CD4-positive, alpha-beta memory T cell (primary cell): ENCODE data around the gene TXLNG. TPM values are rescaled to one million over a fixed set of nuclear protein-coding genes. Genes with fewer than 3 reads are reported as not detected.
A peak's percentile ranks its signal among the peaks of the same experiment; 100 is the strongest.

Experiments
- CTCF ChIA-PET: fragments of 350-600 bp; sonication (Branson Sonifier 250); formaldehyde crosslinking; loops from one replicate; lab custom pipeline; 2021; ENCODE audit warnings: inconsistent platforms; ENCODE audit not compliant: partially characterized antibody; lab: Charles Lee
- POLR2A ChIA-PET: fragments of 350-600 bp; sonication (Branson Sonifier 250); formaldehyde crosslinking; loops from one replicate; lab custom pipeline; 2021; ENCODE audit not compliant: partially characterized antibody; lab: Charles Lee
- DNase-seq, 5 donors: peaks; one replicate each; pipeline versions ENCODE4 v3.0.0 to v3.0.0-alpha.2; 2020 to 2022; ENCODE audit warnings: mixed read lengths in 1 of 5
- H3K27ac ChIP-seq: one replicate; pipeline ENCODE4 v1.7.0; 2013; ENCODE audit warnings: low read depth, low read length
- H3K27me3 ChIP-seq: 2 replicates; pipeline ENCODE4 v1.7.0; 2013; ENCODE audit warnings: mild to moderate bottlenecking, low read length, moderate library complexity; ENCODE audit not compliant: insufficient read depth
- H3K36me3 ChIP-seq: 2 replicates; pipeline ENCODE4 v1.7.0; 2013; ENCODE audit warnings: mild to moderate bottlenecking, low read length, moderate library complexity; ENCODE audit not compliant: insufficient read depth
- H3K4me1 ChIP-seq: 2 replicates; pipeline ENCODE4 v1.7.0; 2013; ENCODE audit warnings: mild to moderate bottlenecking, low read length, moderate library complexity; ENCODE audit not compliant: insufficient read depth
- H3K4me3 ChIP-seq, 2 donors: one replicate each; pipeline ENCODE4 v1.7.0; 2013; ENCODE audit warnings: low read length in 2 of 2, mild to moderate bottlenecking in 1 of 2
- H3K9me3 ChIP-seq, 2 donors: one replicate each; pipeline ENCODE4 v1.7.0; 2013; ENCODE audit warnings: low read length in 2 of 2, control low read depth in 1 of 2; ENCODE audit not compliant: control insufficient read depth in 1 of 2
- H3K27ac Mint-ChIP-seq, 7 donors: one replicate each; pipeline ENCODE4 v1.8.0; 2020 to 2021; ENCODE audit warnings: mixed read lengths in 7 of 7, mild to moderate bottlenecking in 6 of 7, inconsistent platforms in 3 of 7, moderate library complexity in 3 of 7
- H3K27me3 Mint-ChIP-seq, 2 donors: one replicate each; pipeline ENCODE4 v1.8.0; 2020 to 2021; ENCODE audit warnings: mixed read lengths in 2 of 2
- H3K36me3 Mint-ChIP-seq, 2 donors: one replicate each; pipeline ENCODE4 v1.8.0; 2020 to 2021; ENCODE audit warnings: mixed read lengths in 2 of 2, inconsistent platforms in 1 of 2, mild to moderate bottlenecking in 1 of 2
- H3K4me1 Mint-ChIP-seq, 4 donors: one replicate each; pipeline ENCODE4 v1.8.0; 2020 to 2021; ENCODE audit warnings: mixed read lengths in 4 of 4, mild to moderate bottlenecking in 1 of 4
- H3K4me3 Mint-ChIP-seq, 8 donors: one replicate each; pipeline ENCODE4 v1.8.0; 2020 to 2021; ENCODE audit warnings: mixed read lengths in 8 of 8, mild to moderate bottlenecking in 7 of 8, moderate library complexity in 6 of 8, inconsistent platforms in 3 of 8
- H3K9me3 Mint-ChIP-seq, 8 donors: one replicate each; pipeline ENCODE4 v1.8.0; 2020 to 2021; ENCODE audit warnings: mixed read lengths in 8 of 8, mild to moderate bottlenecking in 5 of 8, inconsistent platforms in 3 of 8, moderate library complexity in 1 of 8
- intact Hi-C: fragments of 100-400 bp; cut with micrococcal nuclease; formaldehyde crosslinking; loops from one replicate; pipeline ENCODE4 v1.15.1; 2023
- polyA plus RNA-seq, 2 donors: library from polyadenylated mRNA; unstranded; fragments of 300-500 nt; fragmentation: Illumina TruSeq; gene quantifications; one replicate each; pipeline ENCODE4 v1.2.3, GENCODE V29; 2021
- total RNA-seq, 2 experiments: library from RNA; stranded (reverse); gene quantifications; one replicate each; pipeline ENCODE4 v1.2.3, GENCODE V29; 2021

Gene TXLNG
- total and polyA plus RNA-seq, 4 experiments from 2014 or later: 9.4 to 20.2 (median 18.8) TPM

GRCh38 chrX:16825264-16826035, 39.2 kb downstream of the TXLNG start:
- Mint-ChIP-seq H3K9me3 (no peaks in the 10 kb centered on the region), H3K36me3 (peaks cover 39 to 41% of the 10 kb centered on the region in 2 donors), H3K27ac (peak overlapping the region in 1 of 7 donors; percentile 21), H3K27me3 (no peaks in the 10 kb centered on the region), H3K4me3 (no peak overlapping the region), H3K4me1 (peaks cover 0 to 3% (median 0%) of the 10 kb centered on the region in 4 donors)
- intact Hi-C loops: loop anchor here (1.0 kb wide), 2 partner anchors 58 to 68 kb away; no protein-coding TSS in a partner anchor
- Histone ChIP-seq H3K36me3 (no peaks in the 10 kb centered on the region), H3K4me3 (no peak overlapping the region), H3K9me3 (no peaks in the 10 kb centered on the region), H3K4me1 (no peaks in the 10 kb centered on the region), H3K27ac (no peak overlapping the region), H3K27me3 (no peaks in the 10 kb centered on the region)
- DNase-seq: no peak
- ChIA-PET CTCF (interaction anchor here (0.6 to 2.0 kb wide), 10 partner anchors 8 to 220 kb away, joined by 3 to 22 read pairs (median 4); no protein-coding TSS in a partner anchor), POLR2A (no interaction called here)

- Mint-ChIP-seq H3K4me1 (peaks cover 0 to 3% (median 0%) of the 10 kb centered on the region in 4 donors), H3K27me3 (no peaks in the 10 kb centered on the region), H3K9me3 (no peaks in the 10 kb centered on the region), H3K36me3 (peaks cover 40 to 43% of the 10 kb centered on the region in 2 donors), H3K4me3 (no peak overlapping the region), H3K27ac (no peak overlapping the region)
- Histone ChIP-seq H3K27ac (no peak overlapping the region), H3K4me3 (no peak overlapping the region), H3K27me3 (no peaks in the 10 kb centered on the region), H3K36me3 (no peaks in the 10 kb centered on the region), H3K9me3 (no peaks in the 10 kb centered on the region), H3K4me1 (no peaks in the 10 kb centered on the region)
- ChIA-PET POLR2A (no interaction called here), CTCF (interaction anchor here (1.0 to 2.0 kb wide), 8 partner anchors 9 to 219 kb away, joined by 3 to 22 read pairs (median 4); no protein-coding TSS in a partner anchor)
- peak in 4 of 5 donors; percentile 17 to 38 (median 20) for DNase-seq
- intact Hi-C loops: loop anchor here (1.0 kb wide), 2 partner anchors 57 to 67 kb away; no protein-coding TSS in a partner anchor
These were observed 39.9 kb downstream of the TXLNG start for GRCh38 chrX:16826207-16826606.

GRCh38 chrX:16827225-16827624, 41.0 kb downstream of the TXLNG start:
- POLR2A ChIA-PET: no interaction called here
- CTCF ChIA-PET: interaction anchor here (1.2 to 1.4 kb wide), 2 partner anchors 63 to 219 kb away, joined by 4 read pairs; no protein-coding TSS in a partner anchor
- H3K36me3 Mint-ChIP-seq: peaks cover 45% of the 10 kb centered on the region in 2 donors

GRCh38 chrX:16828124-16828908, 42.0 kb downstream of the TXLNG start:
- Histone ChIP-seq H3K4me1 (no peaks in the 10 kb centered on the region), H3K36me3 (peaks cover 5% of the 10 kb centered on the region), H3K27me3 (no peaks in the 10 kb centered on the region), H3K4me3 (no peak overlapping the region), H3K27ac (no peak overlapping the region), H3K9me3 (no peaks in the 10 kb centered on the region)
- Mint-ChIP-seq H3K9me3 (no peaks in the 10 kb centered on the region), H3K27me3 (no peaks in the 10 kb centered on the region), H3K36me3 (peaks cover 44 to 48% of the 10 kb centered on the region in 2 donors), H3K27ac (peak overlapping the region in 1 of 7 donors; percentile 22), H3K4me3 (no peak overlapping the region), H3K4me1 (peaks cover 0 to 3% (median 0%) of the 10 kb centered on the region in 4 donors)
- intact Hi-C loops: no loop called here
- POLR2A ChIA-PET: no interaction called here
- CTCF ChIA-PET: interaction anchor here (1.2 to 1.4 kb wide), 2 partner anchors 62 to 217 kb away, joined by 4 read pairs; no protein-coding TSS in a partner anchor
- DNase-seq: no peak

More at GRCh38 chrX:16827225-16827624, 41.0 kb downstream of the TXLNG start:
- no peaks in the 10 kb centered on the region for H3K27me3 Mint-ChIP-seq
- H3K4me3 Mint-ChIP-seq: no peak overlapping the region
- Histone ChIP-seq H3K4me3 (no peak overlapping the region), H3K27ac (no peak overlapping the region), H3K27me3 (no peaks in the 10 kb centered on the region), H3K4me1 (no peaks in the 10 kb centered on the region), H3K36me3 (peaks cover 2% of the 10 kb centered on the region), H3K9me3 (no peaks in the 10 kb centered on the region)
- no peak for DNase-seq
- H3K27ac Mint-ChIP-seq: no peak overlapping the region
- H3K4me1 Mint-ChIP-seq: peaks cover 0 to 3% (median 0%) of the 10 kb centered on the region in 4 donors
- intact Hi-C loops: no loop called here
- no peaks in the 10 kb centered on the region for H3K9me3 Mint-ChIP-seq

GRCh38 chrX:16832301-16832700, 46.0 kb downstream of the TXLNG start:
- no peaks in the 10 kb centered on the region for H3K9me3 ChIP-seq
- no peak overlapping the region for H3K27ac ChIP-seq
- Mint-ChIP-seq H3K27me3 (no peaks in the 10 kb centered on the region), H3K36me3 (peaks cover 57 to 58% of the 10 kb centered on the region in 2 donors), H3K27ac (peak overlapping the region in 3 of 7 donors; percentile 60 to 72 (median 62)), H3K9me3 (no peaks in the 10 kb centered on the region), H3K4me3 (no peak overlapping the region), H3K4me1 (no peaks in the 10 kb centered on the region)
- CTCF ChIA-PET: interaction anchor here (2.5 kb wide), 1 partner anchor 50 kb away, joined by 5 read pairs; no protein-coding TSS in a partner anchor
- intact Hi-C loops: no loop called here
- no peaks in the 10 kb centered on the region for H3K27me3 ChIP-seq
- no peak for DNase-seq
- peaks cover 8% of the 10 kb centered on the region for H3K36me3 ChIP-seq
- H3K4me3 ChIP-seq: no peak overlapping the region
- H3K4me1 ChIP-seq: no peaks in the 10 kb centered on the region
- POLR2A ChIA-PET: no interaction called here

GRCh38 chrX:16834806-16835205, 48.5 kb downstream of the TXLNG start:
- H3K27ac Mint-ChIP-seq: peak overlapping the region in 1 of 7 donors; percentile 22
- Histone ChIP-seq H3K36me3 (peaks cover 15% of the 10 kb centered on the region), H3K4me1 (no peaks in the 10 kb centered on the region), H3K27ac (no peak overlapping the region), H3K4me3 (no peak overlapping the region), H3K27me3 (no peaks in the 10 kb centered on the region), H3K9me3 (no peaks in the 10 kb centered on the region)
- no peak overlapping the region for H3K4me3 Mint-ChIP-seq
- POLR2A ChIA-PET: no interaction called here
- intact Hi-C loops: no loop called here
- DNase-seq: no peak
- CTCF ChIA-PET: interaction anchor here (1.0 kb wide), 1 partner anchor 65 kb away, joined by 3 read pairs; no protein-coding TSS in a partner anchor
- no peaks in the 10 kb centered on the region for H3K9me3 Mint-ChIP-seq
- H3K4me1 Mint-ChIP-seq: no peaks in the 10 kb centered on the region
- no peaks in the 10 kb centered on the region for H3K27me3 Mint-ChIP-seq
- peaks cover 64 to 72% of the 10 kb centered on the region in 2 donors for H3K36me3 Mint-ChIP-seq
